HG02588 (cell line): ENCODE data around the gene TMEM191C.
A peak's percentile ranks its signal among the peaks of the same experiment; 100 is the strongest.
"Not testable (repeated sequence)": the region's sequence is repeated elsewhere in the genome, so short reads cannot be mapped to it uniquely, and the experiment has no call there.

ENCODE experiments used
- ATAC-seq: cut with Tn5 transposase; IDR thresholded peaks from one replicate; pipeline ENCODE4 v1.9.1; 2021; ENCODE audit warnings: mild to moderate bottlenecking, moderate library complexity; ENCODE audit not compliant: unreplicated experiment

TMEM191C gene

DNA sequence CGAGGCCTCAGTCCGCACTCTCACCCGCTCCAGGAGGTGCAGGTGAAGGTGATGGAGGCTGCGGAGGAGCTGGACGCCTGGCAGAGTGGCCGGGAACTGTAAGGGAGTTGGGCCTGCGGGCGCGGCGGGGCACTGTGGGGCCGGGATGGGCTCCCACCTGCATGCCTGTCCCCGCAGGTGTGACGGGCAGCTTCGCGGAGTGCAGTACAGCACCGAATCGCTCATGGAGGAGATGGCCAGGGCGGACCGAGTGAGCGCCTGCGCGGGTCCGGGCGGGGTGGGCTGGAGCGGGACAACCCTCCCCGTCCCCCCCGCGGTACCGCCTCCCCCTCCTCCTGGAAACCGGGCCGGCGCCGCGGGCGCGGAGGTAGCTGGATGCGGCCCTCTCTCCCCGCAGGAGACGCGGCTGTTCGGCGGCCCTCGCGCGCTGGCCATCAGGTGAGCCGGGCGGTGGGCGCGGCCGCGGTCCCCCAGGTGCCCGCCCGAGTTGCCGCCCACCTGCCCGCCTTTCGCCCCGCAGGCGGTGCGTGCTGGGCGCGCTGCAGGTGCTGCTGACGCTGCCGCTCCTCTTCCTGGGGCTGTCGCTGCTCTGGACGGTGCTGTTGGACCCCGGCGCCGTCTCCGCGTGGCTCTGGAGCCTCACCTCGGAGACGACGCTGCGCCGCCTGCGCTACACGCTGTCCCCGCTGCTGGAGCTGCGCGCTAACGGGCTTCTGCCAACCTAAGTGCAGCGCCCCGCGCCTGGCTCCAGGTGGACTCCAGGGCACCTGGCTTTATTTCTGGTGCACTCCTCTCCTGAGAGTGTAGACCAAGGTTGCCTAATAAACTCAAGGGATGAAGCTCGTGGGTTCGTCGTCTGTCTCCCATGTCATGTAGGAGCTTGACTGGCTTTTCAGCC is 2.2 kb downstream of the TMEM191C start:
- not testable (repeated sequence) for ATAC-seq

DNA sequence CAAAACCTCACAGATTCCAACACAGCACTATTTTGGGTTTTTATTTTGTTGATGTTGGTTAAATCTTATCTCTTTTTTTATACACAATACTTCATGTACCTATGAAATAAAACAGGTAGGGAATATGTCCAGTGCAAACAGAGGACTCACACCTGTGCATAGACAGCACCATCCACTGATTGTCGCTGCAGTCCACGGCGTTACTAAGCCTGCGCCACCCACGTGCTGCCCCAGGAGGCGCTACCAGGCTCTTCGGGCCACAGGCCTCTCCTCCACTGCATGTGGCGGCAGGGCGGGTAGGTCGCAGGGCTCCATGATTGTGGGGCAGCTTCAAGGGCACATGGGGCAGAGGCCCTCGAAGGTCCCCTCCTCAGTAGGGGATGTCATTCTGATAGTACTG is 5.8 kb downstream of the TMEM191C start:
- ATAC-seq, result not testable (repeated sequence)

DNA sequence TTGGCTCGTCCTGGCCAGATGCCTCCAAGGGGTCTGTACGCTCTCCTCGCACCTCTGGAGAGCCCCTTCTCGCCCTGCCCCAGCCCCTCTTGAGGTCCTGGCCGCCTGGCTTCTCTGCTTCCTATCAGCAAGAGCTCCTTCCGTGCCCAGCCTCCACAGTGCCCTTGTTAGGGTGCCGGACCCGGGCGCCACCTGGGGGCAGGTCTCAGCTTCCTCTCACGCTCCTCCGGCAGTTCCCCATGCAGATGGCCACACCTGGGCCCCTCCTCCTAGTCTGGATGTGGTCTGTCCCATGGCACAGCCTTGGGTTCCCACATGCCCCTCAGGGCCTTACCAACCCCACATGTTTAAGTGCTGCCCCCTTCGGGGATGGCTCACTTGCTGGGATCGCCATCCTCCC is 6.5 kb downstream of the TMEM191C start:
- not testable (repeated sequence) for ATAC-seq

DNA sequence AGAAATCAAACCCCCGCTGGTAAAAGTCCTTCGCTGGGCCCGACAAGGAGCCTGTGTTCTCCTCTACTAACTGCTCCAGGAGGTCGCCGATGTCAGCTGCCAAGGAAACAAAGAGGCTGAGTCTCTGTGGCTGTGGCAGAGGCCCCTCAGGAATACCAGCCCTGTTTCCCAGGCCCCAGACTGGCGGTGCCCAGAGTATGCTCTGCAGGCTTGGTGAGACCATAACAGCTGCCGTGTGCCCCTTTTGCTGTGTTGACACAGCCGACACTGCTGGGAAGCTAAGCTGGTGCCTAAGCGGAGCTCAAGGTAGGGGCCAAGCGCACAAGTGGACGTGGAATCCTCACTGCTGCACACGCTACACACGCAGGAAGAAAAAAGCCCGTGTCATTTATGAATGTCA is 16.9 kb downstream of the TMEM191C start:
- not testable (repeated sequence) for ATAC-seq

DNA sequence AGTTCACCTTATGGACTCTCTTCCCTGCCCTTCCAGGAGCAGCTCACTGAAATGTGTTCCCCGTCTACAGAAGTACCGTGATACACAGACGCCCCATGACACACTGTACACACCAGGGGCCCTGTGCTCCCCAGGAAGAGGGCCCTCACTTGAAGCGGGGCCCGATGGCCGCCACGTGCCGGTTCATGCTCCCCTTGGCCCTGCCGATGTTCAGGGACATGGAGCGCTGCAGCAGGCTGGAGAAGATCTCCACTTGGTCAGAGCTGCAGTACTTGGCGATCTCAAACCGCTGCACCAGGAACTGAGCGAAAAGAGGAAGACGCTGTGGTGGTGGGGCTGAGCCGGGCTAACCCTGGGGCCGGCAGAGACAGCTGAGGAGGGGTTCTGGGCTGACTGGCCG is 20.5 kb downstream of the TMEM191C start:
- ATAC-seq, result not testable (repeated sequence)

DNA sequence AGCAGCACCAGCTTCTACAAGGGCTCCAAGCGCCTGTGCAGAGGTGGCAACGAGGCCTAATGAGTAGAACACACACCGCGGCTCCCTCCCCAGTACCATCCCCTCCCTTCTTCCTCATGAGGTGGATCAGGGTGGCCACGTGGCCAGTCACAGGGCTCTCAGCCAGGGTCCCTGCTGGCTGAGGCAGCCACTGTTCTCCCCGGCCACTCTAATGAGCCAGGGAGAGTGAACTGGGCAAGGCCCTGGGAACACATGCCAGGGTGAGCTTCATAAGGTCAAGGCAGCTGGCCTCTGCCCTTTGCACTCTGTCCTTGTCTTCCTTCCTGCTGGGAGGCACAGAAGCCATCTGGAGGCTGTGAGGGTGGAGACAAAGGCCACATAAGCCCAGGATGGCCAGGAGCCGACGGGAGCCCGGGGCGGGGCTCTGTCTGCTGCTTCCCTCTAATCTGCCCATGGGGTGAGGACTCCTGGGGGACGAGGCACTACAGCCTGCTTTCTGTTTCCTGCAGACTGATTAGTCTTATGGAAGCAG is 22.0 kb downstream of the TMEM191C start:
- ATAC-seq, result not testable (repeated sequence)

DNA sequence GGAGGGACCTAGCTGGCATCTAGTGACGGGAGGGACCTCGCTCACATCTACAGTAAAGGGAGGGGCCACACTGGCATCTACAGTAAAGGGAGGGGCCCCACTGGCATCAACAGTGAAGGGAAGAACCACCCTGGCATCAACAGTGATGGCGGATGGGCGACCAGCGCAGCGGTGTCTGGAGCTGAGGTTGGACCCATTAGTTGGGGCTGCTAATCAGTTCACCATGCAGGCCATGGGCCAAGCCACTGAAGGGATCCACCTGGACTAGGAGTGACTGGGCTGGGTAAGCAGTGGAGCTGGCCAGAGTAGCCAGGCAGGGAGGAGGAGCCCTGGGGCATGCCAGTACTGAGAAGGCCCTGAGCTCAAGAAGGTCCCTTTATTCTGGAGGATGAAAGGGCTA is 23.4 kb downstream of the TMEM191C start:
- ATAC-seq, result not testable (repeated sequence)

DNA sequence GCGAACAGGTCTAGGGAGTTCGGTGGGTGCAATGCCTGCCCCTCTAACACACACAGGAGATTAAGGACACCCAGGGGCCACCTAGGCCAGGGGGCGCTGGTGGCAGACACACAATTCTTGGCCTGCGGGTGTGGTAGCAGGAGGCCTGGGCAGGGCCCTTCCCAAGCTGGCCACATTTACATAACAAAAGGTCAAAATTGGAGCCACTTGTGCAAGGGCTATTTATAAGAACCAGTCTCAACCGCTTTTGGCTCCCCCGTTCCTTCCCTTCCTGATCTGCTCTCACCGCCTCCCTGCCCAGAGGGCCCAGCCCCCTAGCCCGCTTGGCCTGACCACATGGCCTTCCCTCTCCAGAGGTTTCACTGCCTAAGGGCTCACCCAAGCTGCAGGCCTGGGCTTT is 25.1 kb downstream of the TMEM191C start:
- ATAC-seq, result not testable (repeated sequence)

DNA sequence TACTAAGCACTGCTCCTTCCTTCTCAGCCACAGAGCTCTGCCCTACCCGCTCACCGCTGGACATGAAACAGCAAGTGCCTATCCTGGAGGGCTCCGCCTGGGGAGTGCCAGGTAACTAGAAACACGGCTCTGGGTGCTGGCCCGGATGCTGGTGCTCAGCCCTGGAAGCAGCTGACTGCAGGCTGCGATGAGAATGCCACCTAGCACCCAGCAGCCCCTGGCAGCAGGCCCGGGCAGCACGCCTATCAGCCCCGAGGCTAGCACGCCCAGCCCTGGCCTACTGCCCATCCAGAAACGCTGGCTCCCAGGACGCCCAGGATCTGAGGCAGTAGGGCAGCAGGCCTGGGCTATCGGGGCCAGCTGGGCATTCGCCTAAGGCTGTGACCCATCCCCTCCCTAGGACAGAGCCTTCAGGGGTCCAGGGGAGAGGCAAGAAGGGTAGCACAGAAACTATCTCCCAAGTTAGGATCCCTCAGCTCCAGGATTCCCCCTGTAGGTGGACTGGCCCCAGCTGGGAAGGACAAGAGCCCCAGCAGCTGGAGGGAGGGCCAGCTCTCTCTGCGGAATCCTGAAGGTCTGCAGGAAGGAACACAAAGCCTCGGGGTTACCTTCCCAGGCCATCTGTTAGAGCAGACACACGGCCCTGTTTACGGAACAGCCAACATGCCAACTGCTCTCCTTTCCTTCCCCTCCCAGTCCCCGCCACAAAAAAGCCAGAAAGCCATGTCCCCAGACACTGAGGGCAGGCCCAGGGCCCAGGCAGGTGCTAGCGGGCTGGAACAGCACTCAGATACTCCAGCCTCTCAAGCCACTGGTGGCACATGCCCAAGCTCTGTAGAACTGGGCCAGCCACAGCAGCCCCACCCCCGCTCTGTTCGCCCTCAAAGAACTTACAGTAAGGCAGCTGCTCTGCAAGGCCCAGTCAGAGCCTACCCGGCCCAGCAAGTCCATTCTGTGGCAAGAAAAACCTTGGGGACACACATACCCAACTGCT is 26.9 kb downstream of the TMEM191C start:
- ATAC-seq, result not testable (repeated sequence)

DNA sequence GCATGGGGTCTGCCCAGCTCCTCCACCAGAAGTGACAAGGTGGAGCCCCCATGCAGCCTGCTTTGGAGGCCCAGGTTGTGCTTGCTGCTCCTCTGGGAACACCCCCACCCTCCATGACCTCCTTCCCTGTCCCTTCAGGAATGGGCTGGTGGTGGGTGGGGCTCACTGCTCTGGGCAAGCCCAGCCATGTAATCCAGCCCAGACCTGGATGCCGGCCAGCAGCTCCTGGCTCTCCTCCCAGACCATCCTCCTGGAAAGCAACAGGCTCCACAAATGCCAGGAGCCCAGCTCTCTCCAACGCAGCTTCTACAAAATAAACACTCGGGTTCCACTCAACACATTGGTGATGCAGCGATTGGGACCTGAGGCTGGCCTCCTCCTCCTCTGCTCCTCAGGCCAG is 30.8 kb downstream of the TMEM191C start:
- ATAC-seq, result not testable (repeated sequence)

DNA sequence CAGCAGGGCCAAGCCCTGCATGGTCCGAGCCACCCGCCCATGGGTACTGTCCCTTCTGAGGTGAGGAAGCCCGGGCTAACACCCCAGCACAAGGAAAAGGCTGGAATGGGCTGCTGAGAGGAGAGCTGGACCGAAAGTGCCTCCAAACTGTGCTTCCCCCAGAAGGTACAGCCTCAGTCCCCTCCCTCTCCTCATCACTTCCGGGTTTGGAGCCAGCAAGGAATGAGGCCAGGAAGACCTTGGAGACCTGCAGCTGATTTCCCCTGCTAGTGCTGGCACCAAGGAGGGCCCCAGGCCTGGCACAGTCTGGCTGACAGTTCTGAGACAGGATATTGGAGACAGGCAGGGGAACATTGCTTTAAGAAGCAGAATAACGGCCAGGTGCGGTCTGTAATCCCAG is 31.3 kb downstream of the TMEM191C start:
- not testable (repeated sequence) for ATAC-seq

DNA sequence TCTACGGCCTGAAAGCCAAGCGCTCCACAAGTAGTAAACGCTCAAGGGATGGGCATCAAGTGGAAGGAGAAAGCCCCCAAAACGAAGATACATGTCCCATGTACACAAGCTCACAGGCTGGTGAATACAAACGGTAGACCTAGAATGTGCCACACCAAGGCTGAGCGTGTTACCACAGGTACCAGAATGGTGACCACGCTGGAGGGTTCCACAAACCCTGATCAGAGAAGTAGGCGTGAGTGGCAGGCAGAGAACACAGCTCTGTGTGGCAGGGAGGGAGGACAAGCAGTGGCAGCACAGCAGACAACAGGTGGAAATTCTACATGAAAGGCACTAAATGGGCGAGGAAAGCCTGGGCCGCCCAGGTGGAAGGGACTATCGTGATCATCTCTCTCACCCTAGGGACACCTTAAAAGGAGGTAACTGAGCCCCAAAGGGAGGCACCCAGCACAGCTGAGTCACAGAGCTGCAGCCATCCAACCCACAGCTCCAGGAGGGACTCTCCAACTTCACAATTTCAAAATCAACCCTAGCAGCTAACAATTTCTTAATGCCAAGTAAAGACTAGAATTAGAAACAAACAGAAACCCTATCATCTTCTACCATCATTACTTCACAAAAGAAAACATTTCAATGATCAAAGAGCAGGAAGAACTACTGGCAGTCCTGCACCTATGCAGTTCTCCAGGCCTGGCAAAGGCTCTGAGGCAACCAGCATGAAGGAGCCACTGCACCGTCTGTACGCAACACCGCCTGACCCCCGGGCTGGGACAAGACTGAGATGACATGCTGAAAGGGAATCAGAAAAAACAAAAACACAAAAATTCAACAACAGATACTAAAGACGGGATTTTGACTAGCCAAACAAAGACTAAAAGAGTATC is 32.7 kb downstream of the TMEM191C start:
- ATAC-seq, result not testable (repeated sequence)

DNA sequence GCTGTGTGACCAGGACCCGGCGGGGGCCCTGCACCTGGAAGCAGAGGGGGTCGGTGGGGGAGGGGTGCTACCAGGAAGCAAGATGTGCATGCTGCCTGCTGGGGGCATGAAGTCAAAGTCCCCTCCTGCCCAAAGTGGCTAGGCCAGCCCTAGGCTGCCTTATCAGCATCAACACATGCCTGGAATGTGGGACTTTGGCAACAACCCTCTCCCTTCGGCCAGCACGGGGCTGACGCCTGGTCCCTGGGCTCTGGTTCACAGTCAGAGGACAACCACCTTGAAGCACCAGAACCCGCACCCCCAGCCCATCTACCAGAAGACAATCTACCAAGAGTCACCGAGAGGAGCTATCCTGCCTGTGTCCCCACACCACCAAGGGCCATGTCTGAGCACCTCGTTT is 43.2 kb downstream of the TMEM191C start:
- not testable (repeated sequence) for ATAC-seq

DNA sequence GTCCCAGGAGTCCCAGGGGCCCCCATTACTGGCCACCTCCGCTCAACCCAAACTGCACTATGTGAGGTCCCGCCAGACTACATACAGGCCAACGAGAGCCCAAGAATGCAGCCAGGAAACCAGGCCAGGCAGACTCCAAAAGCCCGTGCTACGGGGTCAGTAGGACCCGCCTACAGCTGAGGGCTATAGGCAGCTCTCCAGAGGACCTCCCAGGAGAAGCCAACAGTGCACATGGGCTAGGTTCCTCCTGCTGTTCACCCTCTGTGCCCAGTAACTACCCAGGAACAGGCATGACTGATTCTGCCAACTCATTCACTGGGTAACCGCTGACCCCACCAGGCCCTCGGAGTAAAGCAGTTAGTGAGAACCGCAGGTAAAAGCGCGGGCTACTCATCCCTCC is 44.8 kb downstream of the TMEM191C start:
- not testable (repeated sequence) for ATAC-seq

DNA sequence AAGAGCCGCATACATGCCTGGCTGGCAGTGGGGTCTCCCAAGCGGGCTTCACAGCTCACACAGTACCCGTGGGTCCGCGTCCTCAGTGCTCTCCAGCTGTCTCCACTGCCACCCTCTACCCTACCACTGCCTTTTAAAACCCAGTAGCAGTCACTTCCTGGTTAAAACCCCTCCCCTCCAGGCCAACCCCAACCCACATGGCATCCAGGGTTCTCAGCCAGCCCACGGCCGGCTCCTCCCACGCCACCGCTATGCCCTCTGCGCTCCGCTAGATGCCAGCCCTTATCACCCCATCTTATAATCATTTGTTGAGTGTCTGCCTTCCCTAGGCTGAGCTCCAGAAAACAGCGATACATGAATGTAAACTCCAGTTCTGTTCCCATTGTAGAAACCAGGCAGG is 46.9 kb downstream of the TMEM191C start:
- not testable (repeated sequence) for ATAC-seq

DNA sequence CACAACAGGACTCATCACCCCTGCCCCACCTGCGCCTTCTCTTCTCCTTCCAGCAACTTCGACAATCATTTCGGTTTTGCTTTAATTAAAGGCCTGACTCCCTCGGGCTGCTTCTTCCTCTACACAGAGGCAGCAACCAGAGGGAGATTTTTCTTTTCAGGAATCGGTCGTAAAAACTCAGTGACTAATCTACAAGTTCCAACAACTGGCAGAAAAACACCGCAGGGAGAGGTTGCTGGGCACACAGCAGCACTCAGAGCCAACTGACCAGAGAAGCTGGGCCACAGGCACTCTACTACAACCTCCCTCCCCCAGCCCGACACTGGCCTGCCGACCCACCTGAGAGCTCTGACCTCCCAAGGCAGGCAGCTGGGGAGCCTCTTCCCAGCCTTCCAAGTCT is 48.0 kb downstream of the TMEM191C start:
- not testable (repeated sequence) for ATAC-seq

DNA sequence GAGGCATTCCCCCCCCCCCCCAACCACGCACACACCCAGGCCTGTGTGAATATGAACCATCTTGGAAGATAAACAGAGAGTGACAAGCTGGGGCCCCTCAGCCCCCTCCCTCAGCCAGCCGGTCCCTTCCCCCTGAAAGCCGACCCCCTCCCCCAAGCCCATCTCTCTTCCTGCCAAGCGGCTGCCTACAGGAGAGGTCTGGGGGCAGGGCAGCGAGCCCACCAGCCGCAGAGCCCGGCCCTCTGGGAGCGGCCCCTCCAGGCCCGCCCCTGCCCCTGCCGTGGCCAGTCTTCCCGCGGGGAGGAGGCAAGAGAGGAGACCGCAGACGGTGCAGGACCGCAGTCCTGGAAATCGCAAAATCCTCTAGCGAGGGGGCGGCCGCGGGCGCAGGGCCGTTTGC is 49.3 kb downstream of the TMEM191C start:
- ATAC-seq, result not testable (repeated sequence)

DNA sequence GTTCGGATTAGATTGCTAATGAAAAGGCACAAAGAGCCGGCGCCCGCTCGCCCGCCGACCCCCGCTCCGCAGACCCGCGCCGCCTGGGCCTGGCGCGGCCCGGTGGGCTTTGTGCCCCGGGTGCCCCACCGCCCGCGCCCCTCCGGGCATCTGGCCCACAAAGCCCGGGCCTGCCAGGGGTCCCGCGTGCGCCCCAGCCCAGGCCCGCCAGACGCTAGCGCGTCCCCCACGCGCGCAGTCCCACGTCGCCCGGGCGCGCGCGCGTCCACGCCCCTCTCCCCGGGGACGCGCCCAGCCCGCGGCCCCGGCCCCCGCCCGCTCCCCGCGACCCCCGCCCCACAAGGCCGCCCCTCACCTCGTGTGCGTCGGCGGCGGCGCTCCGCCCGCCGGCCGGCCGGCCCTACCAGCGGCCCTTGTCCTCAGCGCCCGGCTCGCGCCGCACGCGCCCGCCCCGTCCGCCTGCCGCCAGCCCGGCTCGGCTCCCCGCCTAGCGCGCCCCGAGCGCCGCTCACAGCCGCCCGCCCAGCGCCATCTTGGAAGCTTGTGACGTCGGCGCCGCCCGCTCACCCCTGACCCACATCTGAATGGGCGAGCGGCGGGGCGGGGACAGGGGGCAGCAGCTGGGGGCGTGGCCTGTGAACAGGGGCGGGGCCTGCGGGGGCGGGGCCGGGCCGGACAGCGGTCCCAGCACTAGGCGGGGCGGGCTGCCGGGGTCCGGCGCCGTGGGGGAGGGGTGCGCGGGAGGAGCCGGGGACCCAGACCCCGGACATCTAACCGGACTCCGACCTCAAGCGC is 50.0 kb downstream of the TMEM191C start:
- ATAC-seq, result peak; percentile 74
